HG02870 (cell line): ENCODE measurements around the gene CTNNB1.

Experiments
- ATAC-seq: cut with Tn5 transposase; IDR thresholded peaks from one replicate; pipeline ENCODE4 v1.9.1; 2021; ENCODE audit warnings: mild to moderate bottlenecking, moderate library complexity; ENCODE audit not compliant: unreplicated experiment

Gene CTNNB1

GRCh38 chr3:41190509-41191284 lies 8.6 kb upstream of the CTNNB1 start:
- no peak for ATAC-seq

GRCh38 chr3:41192885-41193284 lies 6.4 kb upstream of the CTNNB1 start:
- no peak for ATAC-seq

- no peak for ATAC-seq
Observed at GRCh38 chr3:41193794-41194539, 5.3 kb upstream of the CTNNB1 start.

GRCh38 chr3:41194701-41195100 lies 4.6 kb upstream of the CTNNB1 start:
- ATAC-seq: no peak

- ATAC-seq: no peak
Observed at GRCh38 chr3:41195946-41196345, 3.4 kb upstream of the CTNNB1 start.

GRCh38 chr3:41196499-41197410 lies 2.5 kb upstream of the CTNNB1 start:
- ATAC-seq: no peak

GRCh38 chr3:41198046-41198445 lies 1.3 kb upstream of the CTNNB1 start:
- no peak for ATAC-seq

GRCh38 chr3:41198526-41198925 lies 779 bp upstream of the CTNNB1 start:
- peak; percentile 2 for ATAC-seq

GRCh38 chr3:41199866-41200668 lies 762 bp downstream of the CTNNB1 start:
- no peak for ATAC-seq

GRCh38 chr3:41200669-41201021 lies 1.3 kb downstream of the CTNNB1 start:
- no peak for ATAC-seq

- peak; percentile 5 for ATAC-seq
Observed at GRCh38 chr3:41202075-41202833, 2.9 kb downstream of the CTNNB1 start.

- peak; percentile 36 for ATAC-seq
Observed at GRCh38 chr3:41202834-41203345, 3.6 kb downstream of the CTNNB1 start.

- no peak for ATAC-seq
Observed at GRCh38 chr3:41204369-41204768, 5.1 kb downstream of the CTNNB1 start.

- ATAC-seq: no peak
Observed at GRCh38 chr3:41205591-41205990, 6.3 kb downstream of the CTNNB1 start.

GRCh38 chr3:41207355-41207754 lies 8.1 kb downstream of the CTNNB1 start:
- ATAC-seq: no peak

- ATAC-seq: no peak
Observed at GRCh38 chr3:41208507-41209220, 9.4 kb downstream of the CTNNB1 start.

- ATAC-seq: no peak
Observed at GRCh38 chr3:41209646-41210045, 10.3 kb downstream of the CTNNB1 start.

- no peak for ATAC-seq
Observed at GRCh38 chr3:41210966-41211365, 11.7 kb downstream of the CTNNB1 start.

- ATAC-seq: no peak
Observed at GRCh38 chr3:41212088-41212487, 12.8 kb downstream of the CTNNB1 start.
